Breast epithelium (tissue), 4 donors: ENCODE data around the gene MARVELD1. TPM values are rescaled to one million over a fixed set of nuclear protein-coding genes. Genes with fewer than 3 reads are reported as not detected.
A peak's percentile ranks its signal among the peaks of the same experiment; 100 is the strongest.

Experiments
- DNase-seq, 2 donors: peaks; one replicate each; pipeline ENCODE4 v3.0.0-alpha.2; 2019; ENCODE audit warnings: low spot score in 2 of 2
- H3K27ac ChIP-seq, 2 donors: fragments of 200-600 bp; sonication (generic) in 1 of 2; one replicate each; pipeline ENCODE4 v1.5.1; 2016 to 2019; ENCODE audit warnings: mild to moderate bottlenecking in 1 of 2
- H3K27me3 ChIP-seq, 2 donors: fragments of 200-600 bp; sonication (generic) in 1 of 2; one replicate each; pipeline versions ENCODE4 v1.5.1 to v1.6.0; 2017 to 2019; ENCODE audit warnings: control low read depth in 1 of 2, mild to moderate bottlenecking in 1 of 2
- H3K36me3 ChIP-seq: fragments of 200-600 bp; one replicate; pipeline ENCODE4 v1.5.1; 2019
- H3K4me1 ChIP-seq, 2 donors: fragments of 200-600 bp; sonication (generic); one replicate each; pipeline ENCODE4 v1.5.1; 2016 to 2019; ENCODE audit warnings: control low read depth in 1 of 2
- H3K4me3 ChIP-seq, 3 donors: fragments of 200-600 bp; sonication (generic); 1 replicate in 2 of 3; 2 replicates in 1 of 3; pipeline ENCODE4 v1.5.1; 2016 to 2019; ENCODE audit warnings: mild to moderate bottlenecking in 3 of 3, moderate library complexity in 2 of 3
- H3K9me3 ChIP-seq, 2 donors: fragments of 200-600 bp; sonication (generic) in 1 of 2; one replicate each; pipeline ENCODE4 v1.5.1; 2016 to 2019; ENCODE audit warnings: control low read depth in 1 of 2
- POLR2A ChIP-seq: fragments of 450-650 bp; IDR thresholded peaks from one replicate; pipeline ENCODE4 v1.6.1; 2016; ENCODE audit warnings: antibody characterized with exemption, mild to moderate bottlenecking, moderate library complexity
- POLR2AphosphoS5 ChIP-seq, 3 donors: sonication (generic); formaldehyde crosslinking; IDR thresholded peaks; one replicate each; pipeline ENCODE4 v1.6.1; 2017; ENCODE audit warnings: antibody characterized with exemption in 3 of 3
- intact Hi-C: fragments of 100-400 bp; cut with DNase I; formaldehyde crosslinking; loops from one replicate; pipeline ENCODE4 v1.15.1; 2023; ENCODE audit warnings: low total_unique reads
- total RNA-seq, 3 donors: library from RNA; depleted of rRNA; stranded (reverse); fragments of >200 nt; gene quantifications; one replicate each; pipeline ENCODE4 v1.1.0, GENCODE V29; 2016
- TF ChIP-seq, protein P1 (sequence below), 3 donors: fragments of 450-650 bp; IDR thresholded peaks; one replicate each; pipeline ENCODE4 v1.5.1; 2016 to 2017; ENCODE audit warnings: antibody characterized with exemption in 3 of 3, mild to moderate bottlenecking in 3 of 3, moderate library complexity in 3 of 3

The MARVELD1 gene
- total RNA-seq, 3 donors from 2014 or later, result 13.4 to 19.8 (median 16.2) TPM

DNA sequence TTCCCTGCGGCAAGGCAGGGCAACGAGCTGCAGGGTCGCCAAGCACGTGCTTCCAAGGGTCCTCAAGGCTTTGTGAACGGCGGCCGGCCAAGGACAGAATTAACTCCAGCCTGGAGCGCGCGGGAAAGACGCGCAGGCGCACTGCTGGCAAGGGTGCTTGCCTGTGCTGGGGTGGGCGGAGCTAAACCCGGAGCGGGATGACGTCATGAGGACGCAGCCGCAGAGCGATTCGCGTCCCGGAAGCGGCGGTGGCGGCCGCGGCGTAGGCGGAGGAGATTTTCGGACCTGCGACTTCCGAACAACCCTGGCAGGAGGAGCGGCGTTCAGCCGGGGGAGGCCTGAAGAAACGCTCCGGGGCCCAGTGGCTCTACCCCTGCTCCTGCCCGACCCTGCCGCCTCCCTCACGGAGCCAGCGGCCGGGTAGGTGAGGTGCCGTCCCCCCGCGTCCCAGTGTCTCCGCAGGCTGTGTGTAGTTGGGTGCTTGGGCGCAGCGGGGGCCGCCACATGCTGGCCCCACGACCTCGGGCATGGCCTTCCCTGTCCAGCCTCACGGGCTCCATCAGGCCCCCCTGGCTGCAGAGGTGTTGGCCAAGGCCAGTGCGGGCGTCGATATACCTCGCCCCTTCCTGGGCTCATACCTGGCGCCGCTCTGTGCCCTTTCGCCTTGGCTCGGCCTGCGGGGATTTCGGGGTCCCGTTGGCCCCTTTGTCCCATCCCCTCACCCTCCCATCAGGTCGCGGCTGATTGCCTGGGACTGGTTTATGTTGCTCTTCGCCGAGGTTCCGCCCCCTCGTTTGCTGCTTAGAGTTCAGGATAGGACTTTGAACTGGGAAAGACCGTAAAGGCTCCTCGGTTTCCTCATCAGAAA lies 23.6 kb downstream of the MARVELD1 start, which contains the start of gene ZFYVE27:
ZFYVE27 (plus strand) TSS at position 227 of the 868 bp plus-strand sequence. CDS start 1,350 bp downstream, outside the sequence.
- no peaks in the 10 kb centered on the region for H3K27me3 ChIP-seq
- peak; percentile 93 to 97 for DNase-seq
- H3K4me3 ChIP-seq, result peak within 1 kb of the TSS; percentile 92 to 98 (median 98)
- TF ChIP-seq POLR2A (peak; percentile 97), POLR2AphosphoS5 (IDR thresholded peaks at IDR 0.05) (peak; percentile 97 to 99 (median 98))
- TF ChIP-seq, protein P1, sequence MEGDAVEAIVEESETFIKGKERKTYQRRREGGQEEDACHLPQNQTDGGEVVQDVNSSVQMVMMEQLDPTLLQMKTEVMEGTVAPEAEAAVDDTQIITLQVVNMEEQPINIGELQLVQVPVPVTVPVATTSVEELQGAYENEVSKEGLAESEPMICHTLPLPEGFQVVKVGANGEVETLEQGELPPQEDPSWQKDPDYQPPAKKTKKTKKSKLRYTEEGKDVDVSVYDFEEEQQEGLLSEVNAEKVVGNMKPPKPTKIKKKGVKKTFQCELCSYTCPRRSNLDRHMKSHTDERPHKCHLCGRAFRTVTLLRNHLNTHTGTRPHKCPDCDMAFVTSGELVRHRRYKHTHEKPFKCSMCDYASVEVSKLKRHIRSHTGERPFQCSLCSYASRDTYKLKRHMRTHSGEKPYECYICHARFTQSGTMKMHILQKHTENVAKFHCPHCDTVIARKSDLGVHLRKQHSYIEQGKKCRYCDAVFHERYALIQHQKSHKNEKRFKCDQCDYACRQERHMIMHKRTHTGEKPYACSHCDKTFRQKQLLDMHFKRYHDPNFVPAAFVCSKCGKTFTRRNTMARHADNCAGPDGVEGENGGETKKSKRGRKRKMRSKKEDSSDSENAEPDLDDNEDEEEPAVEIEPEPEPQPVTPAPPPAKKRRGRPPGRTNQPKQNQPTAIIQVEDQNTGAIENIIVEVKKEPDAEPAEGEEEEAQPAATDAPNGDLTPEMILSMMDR (IDR thresholded peaks at IDR 0.05), result no peak
- H3K27ac ChIP-seq, result peak within 1 kb of the TSS; percentile 93 to 94
- intact Hi-C loops, result no loop called here
- H3K9me3 ChIP-seq, result no peaks in the 10 kb centered on the region
- H3K4me1 ChIP-seq, result peaks cover 0 to 3% of the 10 kb centered on the region in 2 donors
- no peaks in the 10 kb centered on the region for H3K36me3 ChIP-seq

DNA sequence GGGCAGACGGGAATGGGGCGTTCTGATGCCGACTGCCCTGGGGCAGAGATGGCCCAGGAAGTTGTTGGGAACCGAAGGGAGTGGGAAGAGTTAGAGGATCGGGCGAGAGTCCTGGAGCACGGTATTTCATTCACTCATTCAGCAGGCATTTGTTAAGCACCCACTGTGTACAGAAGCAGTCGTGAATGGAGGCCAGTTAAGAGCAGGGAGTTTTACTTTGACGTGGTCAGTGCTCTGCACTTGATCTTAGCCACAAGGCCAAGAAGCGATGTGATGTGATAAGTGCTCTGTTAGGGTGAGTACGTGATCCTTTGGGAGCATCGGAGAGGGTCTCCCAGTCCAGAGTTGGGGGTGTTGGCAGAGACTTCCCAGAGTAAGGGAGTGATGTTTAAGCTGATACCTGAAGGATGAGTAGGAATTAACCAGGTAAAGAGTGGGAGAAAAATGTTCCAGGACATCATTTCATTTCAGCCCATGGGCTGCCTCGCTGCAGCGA lies 24.3 kb downstream of the MARVELD1 start:
- intact Hi-C loops, result no loop called here

DNA sequence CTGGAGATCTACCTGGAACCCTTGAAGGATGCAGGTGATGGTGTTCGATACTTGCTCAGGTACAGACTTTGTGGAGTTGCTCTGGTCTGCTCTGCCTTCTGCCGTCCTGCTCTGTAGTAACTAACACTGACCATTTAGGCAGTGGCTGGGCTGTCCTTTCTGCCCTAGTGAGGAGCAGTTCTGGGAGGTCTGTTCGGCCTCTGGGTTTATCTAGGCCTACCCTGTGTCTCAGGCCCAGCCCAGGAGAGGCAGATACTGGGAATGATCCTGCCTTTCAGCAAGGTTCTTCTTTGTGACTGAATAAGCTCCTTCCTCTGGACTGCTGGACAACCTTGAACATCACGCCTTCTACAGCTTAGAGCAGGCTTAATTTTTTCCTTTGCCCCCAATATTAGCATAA lies 25.1 kb downstream of the MARVELD1 start:
- H3K27ac ChIP-seq, result no peak overlapping the region
- no peak for DNase-seq
- intact Hi-C loops, result no loop called here
- TF ChIP-seq, protein P1 (IDR thresholded peaks at IDR 0.05), result no peak
- TF ChIP-seq POLR2AphosphoS5 (IDR thresholded peaks at IDR 0.05) (no peak), POLR2A (no peak)
- H3K4me1 ChIP-seq, result peaks cover 0 to 3% of the 10 kb centered on the region in 2 donors
- H3K27me3 ChIP-seq, result no peaks in the 10 kb centered on the region
- no peaks in the 10 kb centered on the region for H3K9me3 ChIP-seq
- peak overlapping the region in 1 of 3 donors; percentile 92 for H3K4me3 ChIP-seq
- no peaks in the 10 kb centered on the region for H3K36me3 ChIP-seq

More for the DNA sequence above, 24.3 kb downstream of the MARVELD1 start:
- peaks cover 0 to 3% of the 10 kb centered on the region in 2 donors for H3K4me1 ChIP-seq
- DNase-seq, result no peak
- H3K4me3 ChIP-seq, result peak overlapping the region; percentile 92 to 98 (median 98)
- H3K36me3 ChIP-seq, result no peaks in the 10 kb centered on the region
- peak overlapping the region; percentile 93 to 94 for H3K27ac ChIP-seq
- H3K9me3 ChIP-seq, result no peaks in the 10 kb centered on the region
- no peak for TF ChIP-seq POLR2AphosphoS5 (IDR thresholded peaks at IDR 0.05)
- TF ChIP-seq POLR2A, result no peak
- TF ChIP-seq, protein P1 (IDR thresholded peaks at IDR 0.05), result no peak
- no peaks in the 10 kb centered on the region for H3K27me3 ChIP-seq

DNA sequence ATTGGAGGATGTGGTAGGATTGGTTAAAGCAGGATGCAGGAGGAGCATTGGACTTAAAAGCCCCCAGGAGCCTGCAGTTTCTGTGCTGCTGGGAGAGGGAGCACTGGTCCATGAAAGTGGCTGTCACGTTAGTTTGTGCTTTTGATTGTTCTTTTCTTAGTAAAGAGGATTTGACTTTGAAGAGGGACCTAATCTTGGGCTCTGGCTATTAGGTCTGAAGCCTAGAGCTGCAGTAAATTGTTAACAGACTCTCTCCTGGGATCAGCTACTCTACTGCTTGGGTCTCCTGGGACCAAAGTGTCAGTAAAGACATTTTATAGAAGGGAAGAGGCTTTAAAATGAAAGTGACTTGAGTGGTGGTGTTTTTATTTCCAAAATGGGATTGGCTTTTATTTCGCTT lies 27.1 kb downstream of the MARVELD1 start:
- no peaks in the 10 kb centered on the region for H3K36me3 ChIP-seq
- DNase-seq, result no peak
- no peak for TF ChIP-seq POLR2A
- TF ChIP-seq, protein P1 (IDR thresholded peaks at IDR 0.05), result no peak
- no peak for TF ChIP-seq POLR2AphosphoS5 (IDR thresholded peaks at IDR 0.05)
- H3K4me3 ChIP-seq, result no peak overlapping the region
- H3K27ac ChIP-seq, result no peak overlapping the region
- H3K4me1 ChIP-seq, result peaks cover 0 to 3% of the 10 kb centered on the region in 2 donors
- H3K9me3 ChIP-seq, result no peaks in the 10 kb centered on the region
- intact Hi-C loops, result no loop called here
- no peaks in the 10 kb centered on the region for H3K27me3 ChIP-seq
